GM12872 (cell line): Measurements from ENCODE around the gene ENC1.

ENCODE experiments used
- TF ChIP-seq, protein P1 (sequence below): IDR thresholded peaks from 3 replicates; pipeline ENCODE4 v1.5.1; 2011; ENCODE audit warnings: low read depth, mild to moderate bottlenecking, low read length, moderate library complexity; ENCODE audit not compliant: insufficient read depth

Gene ENC1

DNA sequence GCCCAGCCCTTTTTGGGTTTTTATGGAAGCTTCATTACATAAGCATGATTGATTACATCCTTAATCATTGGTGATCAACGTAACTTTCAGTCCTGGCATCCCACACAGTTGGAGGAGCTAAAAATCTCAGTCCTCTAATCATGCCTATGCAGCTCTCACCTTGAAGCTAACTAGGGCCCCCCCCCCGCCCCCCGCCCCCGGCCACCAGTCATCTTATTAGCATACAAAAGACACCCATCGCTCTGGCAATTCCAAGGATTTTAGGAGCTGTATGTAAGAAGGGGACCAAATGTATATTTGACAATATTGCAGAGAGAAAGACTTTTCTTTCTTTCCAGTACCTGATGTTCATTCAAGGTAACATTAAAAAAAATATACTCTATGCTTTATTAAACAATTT lies 19.0 kb downstream of the ENC1 start:
- TF ChIP-seq, protein P1, sequence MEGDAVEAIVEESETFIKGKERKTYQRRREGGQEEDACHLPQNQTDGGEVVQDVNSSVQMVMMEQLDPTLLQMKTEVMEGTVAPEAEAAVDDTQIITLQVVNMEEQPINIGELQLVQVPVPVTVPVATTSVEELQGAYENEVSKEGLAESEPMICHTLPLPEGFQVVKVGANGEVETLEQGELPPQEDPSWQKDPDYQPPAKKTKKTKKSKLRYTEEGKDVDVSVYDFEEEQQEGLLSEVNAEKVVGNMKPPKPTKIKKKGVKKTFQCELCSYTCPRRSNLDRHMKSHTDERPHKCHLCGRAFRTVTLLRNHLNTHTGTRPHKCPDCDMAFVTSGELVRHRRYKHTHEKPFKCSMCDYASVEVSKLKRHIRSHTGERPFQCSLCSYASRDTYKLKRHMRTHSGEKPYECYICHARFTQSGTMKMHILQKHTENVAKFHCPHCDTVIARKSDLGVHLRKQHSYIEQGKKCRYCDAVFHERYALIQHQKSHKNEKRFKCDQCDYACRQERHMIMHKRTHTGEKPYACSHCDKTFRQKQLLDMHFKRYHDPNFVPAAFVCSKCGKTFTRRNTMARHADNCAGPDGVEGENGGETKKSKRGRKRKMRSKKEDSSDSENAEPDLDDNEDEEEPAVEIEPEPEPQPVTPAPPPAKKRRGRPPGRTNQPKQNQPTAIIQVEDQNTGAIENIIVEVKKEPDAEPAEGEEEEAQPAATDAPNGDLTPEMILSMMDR: no peak

- TF ChIP-seq, protein P1: no peak
Observed at GRCh38 chr5:74619308-74619707, 21.2 kb downstream of the ENC1 start.

GRCh38 chr5:74618106-74618505 lies 22.4 kb downstream of the ENC1 start:
- TF ChIP-seq, protein P1: no peak

DNA sequence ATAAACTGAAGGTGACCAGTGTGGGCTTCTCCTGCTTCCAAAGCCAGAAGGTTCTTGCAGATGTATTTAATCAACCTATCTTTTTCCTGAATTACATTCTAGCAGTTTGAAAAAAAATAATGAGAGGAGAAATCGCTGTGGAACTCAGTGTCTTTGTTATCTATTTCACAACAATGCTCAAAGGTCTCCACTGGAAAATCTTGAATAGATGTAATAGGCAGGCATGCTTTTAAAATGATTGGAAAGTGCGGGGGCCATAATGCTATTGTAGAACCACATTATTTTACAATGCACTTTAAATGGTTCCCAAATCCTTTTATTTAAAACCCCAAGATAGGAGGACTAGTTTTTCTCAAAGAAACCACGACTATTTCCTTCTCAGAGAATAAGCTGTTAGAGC lies 23.3 kb downstream of the ENC1 start:
- TF ChIP-seq, protein P1: no peak

DNA sequence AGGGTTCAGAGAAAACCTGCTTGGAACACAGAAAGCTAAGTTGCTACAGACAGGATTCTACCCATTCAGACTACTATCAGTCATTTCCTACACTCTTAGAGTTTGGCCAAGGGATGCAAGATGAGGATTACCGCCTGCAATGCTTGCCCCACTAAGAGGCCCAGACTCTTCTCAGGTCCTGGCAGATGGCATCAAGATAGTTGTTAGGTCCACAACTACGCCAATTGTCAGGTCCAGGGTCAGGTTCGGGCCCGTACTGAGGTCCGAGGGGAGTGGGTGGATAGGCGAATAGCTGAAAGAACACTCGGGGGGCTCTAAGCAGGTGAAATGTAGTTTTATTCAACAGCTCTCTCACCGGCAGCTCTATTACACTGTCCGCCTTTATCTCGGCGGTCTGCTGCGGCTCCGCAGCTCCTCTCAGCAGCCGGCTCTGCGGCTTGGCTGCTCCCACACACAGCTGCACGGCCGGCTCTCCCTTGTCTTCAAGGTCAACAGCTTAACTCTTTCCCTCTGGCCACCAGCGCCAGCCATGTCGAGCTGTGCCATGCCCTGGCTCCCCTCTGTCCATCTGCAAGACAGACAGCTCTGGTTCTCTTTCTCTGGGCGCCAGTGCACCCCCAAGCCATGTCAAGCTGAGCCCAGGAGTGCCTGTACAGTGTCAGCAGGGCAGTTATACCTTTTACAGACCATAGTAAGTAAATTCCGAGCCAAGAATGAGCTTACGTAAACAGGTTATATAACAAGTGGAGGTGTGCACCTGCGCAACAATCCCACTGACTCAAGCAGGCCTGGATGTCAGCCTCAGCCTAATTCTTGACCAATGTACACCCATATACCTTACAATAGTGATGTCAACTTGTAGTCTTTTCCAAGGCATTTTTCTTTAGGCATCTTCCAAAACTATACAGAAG lies 24.0 kb downstream of the ENC1 start:
- TF ChIP-seq, protein P1: no peak

GRCh38 chr5:74613283-74613682 lies 27.2 kb downstream of the ENC1 start:
- TF ChIP-seq, protein P1: no peak

DNA sequence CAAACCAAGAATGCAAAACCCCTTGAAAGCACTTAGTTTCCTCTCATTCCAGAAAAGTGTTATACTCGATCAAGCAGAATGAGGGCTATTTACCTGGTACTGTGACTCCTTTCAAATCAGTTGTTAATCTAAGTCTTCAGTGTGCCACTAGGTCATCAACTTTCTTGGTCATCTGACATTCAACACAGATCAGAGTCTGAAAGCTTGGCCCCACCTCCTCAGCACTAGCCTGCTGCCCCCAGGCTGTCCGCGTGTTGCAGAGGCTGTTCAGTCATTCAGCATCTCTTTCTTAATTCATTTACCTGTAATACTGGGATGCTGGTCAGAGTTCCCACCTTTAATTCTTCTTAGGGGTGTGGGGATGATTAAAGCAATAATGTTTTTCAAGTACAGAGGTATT lies 28.5 kb downstream of the ENC1 start:
- TF ChIP-seq, protein P1: no peak
